ENCODE results near the gene PANK4.

- TF ChIP-seq CTCF (IDR thresholded peaks at IDR 0.05) = no peak
- TF ChIP-seq POLR2AphosphoS5 (IDR thresholded peaks at IDR 0.05) = no peak
These were observed 6.2 kb upstream of the PANK4 start for GRCh38 chr1:2532485-2533160.

Measured in esophagus muscularis mucosa (tissue), 3 donors.